Chondrocyte (in vitro differentiated cells): Measurements from ENCODE around the gene FZR1. TPM values are rescaled to one million over a fixed set of nuclear protein-coding genes. Genes with fewer than 3 reads are reported as not detected.
A peak's percentile ranks its signal among the peaks of the same experiment; 100 is the strongest.

Source experiments
- DNase-seq: peaks from one replicate; pipeline ENCODE4 v3.0.0; 2021; ENCODE audit warnings: mixed read lengths, low spot score
- H3K27ac Mint-ChIP-seq: one replicate; pipeline ENCODE4 v1.8.0; 2021; ENCODE audit warnings: mild to moderate bottlenecking, moderate library complexity, mixed read lengths; ENCODE audit not compliant: unreplicated experiment
- H3K27me3 Mint-ChIP-seq: 2 replicates; pipeline ENCODE4 v1.8.0; 2021; ENCODE audit warnings: low read depth, mixed read lengths
- H3K36me3 Mint-ChIP-seq: 2 replicates; pipeline ENCODE4 v1.8.0; 2021; ENCODE audit warnings: low read depth, mixed read lengths
- H3K4me1 Mint-ChIP-seq: 2 replicates; pipeline ENCODE4 v1.8.0; 2021; ENCODE audit warnings: low read depth, mild to moderate bottlenecking, mixed read lengths
- H3K4me3 Mint-ChIP-seq: one replicate; pipeline ENCODE4 v1.8.0; 2021; ENCODE audit warnings: mild to moderate bottlenecking, moderate library complexity, mixed read lengths; ENCODE audit not compliant: unreplicated experiment
- H3K9me3 Mint-ChIP-seq: 2 replicates; pipeline ENCODE4 v1.8.0; 2021; ENCODE audit warnings: low read depth, mixed read lengths
- total RNA-seq: library from RNA; stranded (reverse); gene quantifications from 3 replicates; pipeline ENCODE4 v1.2.1, GENCODE V29; 2021
- TF ChIP-seq, protein P1 (sequence below): fragments of 200-600 bp; sonication (generic); IDR thresholded peaks from 2 replicates; pipeline ENCODE4 v1.5.0; 2021; ENCODE audit warnings: antibody characterized with exemption, mild to moderate bottlenecking, moderate library complexity

Gene FZR1
- total RNA-seq, 1 donor from 2014 or later: 35.0 TPM

DNA sequence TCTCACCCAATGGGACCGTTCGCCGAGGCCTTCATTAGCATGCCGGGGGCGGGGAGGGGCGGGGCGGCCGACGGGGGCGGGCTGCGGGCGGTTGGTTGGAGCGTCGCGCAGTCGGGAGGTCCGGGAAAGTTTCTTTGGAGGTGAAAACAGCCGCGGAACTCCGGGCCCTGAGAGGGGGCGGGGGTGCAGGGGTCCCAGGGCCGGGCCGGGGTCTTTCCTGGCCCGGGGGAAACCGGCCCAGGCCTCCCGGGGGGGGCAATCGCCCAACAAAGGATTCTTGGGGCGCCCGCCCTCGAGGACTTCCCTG is 66.7 kb downstream of the FZR1 start, which contains the start of gene HMG20B:
Gene HMG20B (plus strand): TSS at position 90 of the 307 bp plus-strand sequence. CDS start 366 bp downstream, outside the sequence.
- DNase-seq: no peak
- Mint-ChIP-seq H3K4me1 (peaks cover 15% of the 10 kb centered on the region), H3K36me3 (peaks cover 6% of the 10 kb centered on the region), H3K4me3 (peak within 1 kb of the TSS; percentile 75), H3K27me3 (no peaks in the 10 kb centered on the region), H3K9me3 (no peaks in the 10 kb centered on the region), H3K27ac (peak within 1 kb of the TSS; percentile 57)
- TF ChIP-seq, protein P1, sequence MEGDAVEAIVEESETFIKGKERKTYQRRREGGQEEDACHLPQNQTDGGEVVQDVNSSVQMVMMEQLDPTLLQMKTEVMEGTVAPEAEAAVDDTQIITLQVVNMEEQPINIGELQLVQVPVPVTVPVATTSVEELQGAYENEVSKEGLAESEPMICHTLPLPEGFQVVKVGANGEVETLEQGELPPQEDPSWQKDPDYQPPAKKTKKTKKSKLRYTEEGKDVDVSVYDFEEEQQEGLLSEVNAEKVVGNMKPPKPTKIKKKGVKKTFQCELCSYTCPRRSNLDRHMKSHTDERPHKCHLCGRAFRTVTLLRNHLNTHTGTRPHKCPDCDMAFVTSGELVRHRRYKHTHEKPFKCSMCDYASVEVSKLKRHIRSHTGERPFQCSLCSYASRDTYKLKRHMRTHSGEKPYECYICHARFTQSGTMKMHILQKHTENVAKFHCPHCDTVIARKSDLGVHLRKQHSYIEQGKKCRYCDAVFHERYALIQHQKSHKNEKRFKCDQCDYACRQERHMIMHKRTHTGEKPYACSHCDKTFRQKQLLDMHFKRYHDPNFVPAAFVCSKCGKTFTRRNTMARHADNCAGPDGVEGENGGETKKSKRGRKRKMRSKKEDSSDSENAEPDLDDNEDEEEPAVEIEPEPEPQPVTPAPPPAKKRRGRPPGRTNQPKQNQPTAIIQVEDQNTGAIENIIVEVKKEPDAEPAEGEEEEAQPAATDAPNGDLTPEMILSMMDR: no peak

DNA sequence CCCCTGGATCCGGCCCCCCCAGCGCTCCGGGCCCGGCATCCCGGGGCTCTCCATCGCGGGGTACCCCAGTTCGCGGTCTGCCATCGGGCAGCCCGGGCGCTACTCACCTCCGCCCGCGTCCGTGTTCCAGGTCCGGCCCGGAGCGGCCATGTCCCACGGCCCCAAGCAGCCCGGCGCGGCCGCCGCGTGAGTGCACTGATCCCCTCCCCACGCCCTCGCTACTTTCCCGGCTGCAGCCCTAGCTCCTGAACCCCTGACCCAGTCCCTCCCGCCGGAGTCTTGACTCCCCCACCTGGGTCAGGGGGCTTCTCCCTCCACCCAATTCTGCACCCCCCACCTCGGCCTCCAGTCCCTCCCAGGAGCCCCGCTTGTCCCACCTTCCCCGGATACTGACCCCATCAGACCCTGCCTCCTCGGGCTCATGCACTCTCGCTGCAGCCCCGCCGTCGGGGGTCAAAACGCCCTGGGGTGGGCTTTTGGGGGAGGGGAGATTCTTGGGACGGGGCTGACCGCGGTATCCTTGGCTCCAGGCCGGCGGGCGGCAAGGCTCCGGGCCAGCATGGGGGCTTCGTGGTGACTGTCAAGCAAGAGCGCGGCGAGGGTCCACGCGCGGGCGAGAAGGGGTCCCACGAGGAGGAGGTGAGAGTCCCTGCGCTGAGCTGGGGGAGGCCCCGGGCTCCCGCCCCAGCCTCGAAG is 67.2 kb downstream of the FZR1 start:
- peak overlapping the region; percentile 57 for H3K27ac Mint-ChIP-seq
- H3K9me3 Mint-ChIP-seq: no peaks in the 10 kb centered on the region
- DNase-seq: no peak
- H3K36me3 Mint-ChIP-seq: peaks cover 6% of the 10 kb centered on the region
- H3K4me3 Mint-ChIP-seq: peak overlapping the region; percentile 75
- peaks cover 15% of the 10 kb centered on the region for H3K4me1 Mint-ChIP-seq
- TF ChIP-seq, protein P1: no peak
- no peaks in the 10 kb centered on the region for H3K27me3 Mint-ChIP-seq

DNA sequence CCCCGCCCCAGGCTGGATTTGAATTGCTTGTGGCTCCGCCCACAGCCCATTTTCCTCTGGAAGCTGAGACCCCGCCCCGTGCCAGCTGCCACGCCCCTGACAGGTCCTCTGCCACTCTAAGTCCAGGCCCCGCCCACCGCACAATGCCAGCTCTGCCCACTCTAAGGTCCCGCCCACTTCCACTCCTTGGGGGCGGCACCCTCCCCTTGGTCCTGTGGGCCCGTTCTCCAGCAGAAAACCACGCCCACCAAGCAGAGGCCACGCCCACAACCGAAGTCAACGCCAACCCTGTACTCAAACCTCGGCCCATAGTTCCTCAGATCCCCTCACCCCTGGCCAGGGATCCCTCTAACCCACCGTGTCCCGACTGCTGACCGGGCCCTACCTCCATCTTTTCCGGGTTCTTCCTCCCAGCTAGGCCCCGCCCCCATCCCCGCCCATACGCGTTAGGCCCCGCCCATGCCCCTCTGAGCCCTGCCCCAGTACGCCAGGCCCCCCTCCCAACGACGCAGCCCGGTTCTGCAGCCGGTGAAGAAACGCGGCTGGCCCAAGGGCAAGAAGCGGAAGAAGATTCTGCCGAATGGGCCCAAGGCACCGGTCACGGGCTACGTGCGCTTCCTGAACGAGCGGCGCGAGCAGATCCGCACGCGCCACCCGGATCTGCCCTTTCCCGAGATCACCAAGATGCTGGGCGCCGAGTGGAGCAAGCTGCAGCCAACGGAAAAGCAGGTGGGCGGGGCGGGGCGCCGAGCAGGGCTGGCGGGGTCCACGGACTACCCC is 67.9 kb downstream of the FZR1 start:
- Mint-ChIP-seq H3K4me1 (peaks cover 15% of the 10 kb centered on the region), H3K27ac (peak overlapping the region; percentile 33), H3K9me3 (no peaks in the 10 kb centered on the region), H3K4me3 (peak overlapping the region; percentile 75), H3K27me3 (no peaks in the 10 kb centered on the region), H3K36me3 (peaks cover 6% of the 10 kb centered on the region)
- DNase-seq: no peak
- TF ChIP-seq, protein P1: no peak

DNA sequence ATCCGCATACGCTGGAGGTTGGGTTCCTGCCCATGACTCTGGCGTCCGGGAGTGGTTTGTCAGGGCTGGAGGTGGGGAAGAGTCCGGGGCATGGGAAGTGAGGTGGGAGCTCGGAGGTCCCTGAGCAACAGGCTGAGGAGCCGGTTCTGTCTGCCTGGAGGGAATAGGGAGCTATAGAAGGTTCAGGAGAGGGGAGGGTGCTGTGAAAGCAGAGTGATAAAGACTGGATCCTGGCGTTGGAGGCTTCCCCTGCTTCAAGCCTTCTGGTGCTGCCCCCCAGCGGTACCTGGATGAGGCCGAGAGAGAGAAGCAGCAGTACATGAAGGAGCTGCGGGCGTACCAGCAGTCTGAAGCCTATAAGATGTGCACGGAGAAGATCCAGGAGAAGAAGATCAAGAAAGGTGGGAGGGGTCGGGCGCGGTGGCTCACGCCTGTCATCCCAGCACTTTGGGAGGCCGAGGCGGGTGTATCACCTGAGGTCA is 69.2 kb downstream of the FZR1 start:
- peaks cover 6% of the 10 kb centered on the region for H3K36me3 Mint-ChIP-seq
- H3K27me3 Mint-ChIP-seq: no peaks in the 10 kb centered on the region
- no peaks in the 10 kb centered on the region for H3K9me3 Mint-ChIP-seq
- DNase-seq: no peak
- peaks cover 25% of the 10 kb centered on the region for H3K4me1 Mint-ChIP-seq
- H3K4me3 Mint-ChIP-seq: no peak overlapping the region
- no peak overlapping the region for H3K27ac Mint-ChIP-seq
- TF ChIP-seq, protein P1: peak; percentile 70

DNA sequence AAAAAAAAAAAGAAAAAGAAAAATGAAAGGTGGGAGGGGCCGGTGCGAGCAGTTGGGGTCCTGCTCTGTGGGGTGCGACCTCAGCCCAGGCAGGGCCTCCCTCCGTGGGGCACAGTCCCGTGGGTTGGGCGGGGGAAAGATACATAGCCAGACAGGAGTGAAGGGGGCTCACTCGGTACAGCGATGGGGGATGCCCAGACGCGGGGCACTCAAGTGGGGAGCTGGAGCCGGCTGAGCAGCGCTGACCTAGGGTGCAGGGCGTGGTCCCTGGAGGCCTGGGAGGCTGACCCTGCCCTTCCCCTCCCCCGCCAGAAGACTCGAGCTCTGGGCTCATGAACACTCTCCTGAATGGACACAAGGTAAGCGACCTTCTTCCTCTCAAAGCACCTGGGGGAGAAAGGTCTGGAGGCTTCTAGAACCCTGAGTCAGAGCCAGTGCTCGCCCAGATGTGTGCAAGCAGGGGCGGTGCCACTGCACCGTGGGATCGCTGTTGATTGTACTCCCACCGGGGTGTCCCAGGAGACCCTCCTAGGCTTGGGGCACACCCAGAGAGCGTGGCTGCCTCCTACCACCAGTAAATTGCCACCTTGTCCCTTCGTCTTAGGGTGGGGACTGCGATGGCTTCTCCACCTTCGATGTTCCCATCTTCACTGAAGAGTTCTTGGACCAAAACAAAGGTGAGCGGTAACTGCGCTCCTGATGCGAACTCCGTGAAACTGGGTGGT is 70.0 kb downstream of the FZR1 start:
- Mint-ChIP-seq H3K4me1 (peaks cover 34% of the 10 kb centered on the region), H3K27me3 (no peaks in the 10 kb centered on the region), H3K4me3 (no peak overlapping the region), H3K9me3 (no peaks in the 10 kb centered on the region), H3K36me3 (peaks cover 6% of the 10 kb centered on the region), H3K27ac (no peak overlapping the region)
- DNase-seq: no peak
- TF ChIP-seq, protein P1: no peak
